HG02970 (cell line): ENCODE data around the gene MYLK.
"Not testable (repeated sequence)": the region's sequence is repeated elsewhere in the genome, so short reads cannot be mapped to it uniquely, and the experiment has no call there.

Experiments used
- ATAC-seq: cut with Tn5 transposase; IDR thresholded peaks from one replicate; pipeline ENCODE4 v1.9.1; 2021; ENCODE audit warnings: mild to moderate bottlenecking, moderate library complexity, moderate number of reproducible peaks; ENCODE audit not compliant: unreplicated experiment, low FRiP score

MYLK gene

DNA sequence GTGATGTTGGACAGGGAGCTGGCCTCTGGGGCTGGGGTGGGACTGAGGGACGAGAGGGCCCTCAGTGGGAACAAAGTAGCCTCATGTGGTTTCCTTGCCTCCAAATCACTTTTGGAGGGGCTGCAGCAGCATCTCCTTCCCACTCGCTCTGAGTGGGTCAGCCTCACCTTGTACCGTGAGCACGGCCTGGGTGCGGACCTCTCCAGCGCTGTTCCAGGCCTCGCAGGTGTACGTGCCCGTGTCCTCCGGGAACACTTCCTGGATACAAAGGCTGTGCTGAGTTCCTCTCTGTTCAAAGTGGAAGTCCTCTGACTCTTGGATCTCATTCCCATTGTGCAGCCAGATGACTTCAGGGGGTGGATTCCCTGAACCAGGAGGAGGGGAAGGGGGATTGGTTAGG lies 175.6 kb downstream of the MYLK start:
- no peak for ATAC-seq

DNA sequence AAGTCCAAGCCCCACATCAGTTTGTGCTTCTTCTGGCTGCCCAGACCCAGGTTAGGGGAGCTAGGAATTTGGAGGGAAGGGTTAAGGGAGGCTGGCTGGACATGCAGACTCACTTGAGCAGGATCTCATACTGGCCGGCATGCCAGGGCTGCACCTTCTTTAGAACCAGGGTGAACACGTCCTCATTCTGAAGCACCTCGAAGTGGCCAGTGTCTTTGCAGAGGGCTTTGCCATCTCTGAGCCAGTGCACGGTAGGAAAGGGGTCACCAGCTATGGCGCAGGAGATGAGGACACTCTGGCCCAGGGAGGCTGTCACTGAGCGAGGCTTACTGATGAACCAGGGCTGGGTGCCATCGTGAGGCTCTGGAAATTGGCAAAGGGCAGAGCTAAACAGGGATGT lies 176.5 kb downstream of the MYLK start:
- not testable (repeated sequence) for ATAC-seq

DNA sequence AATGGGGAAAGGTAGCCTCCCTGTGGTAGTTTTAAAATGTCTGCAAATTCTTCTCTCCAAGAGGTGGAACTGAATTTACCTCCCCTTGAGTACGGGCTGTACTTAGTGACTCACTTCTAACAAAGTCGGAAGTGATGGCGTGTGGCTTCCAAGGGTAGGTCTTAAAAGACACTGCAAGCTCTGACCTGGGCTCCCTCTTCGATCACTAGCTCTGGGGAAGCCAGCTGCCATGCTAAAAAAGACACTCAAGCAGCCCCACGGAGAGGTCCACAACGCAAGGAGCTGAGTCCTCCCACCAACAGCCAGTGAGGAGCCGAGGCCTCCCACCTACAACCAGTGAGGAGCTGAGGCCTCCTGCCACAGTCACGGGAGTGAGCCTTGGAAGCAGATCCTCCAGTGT lies 177.3 kb downstream of the MYLK start:
- no peak for ATAC-seq

DNA sequence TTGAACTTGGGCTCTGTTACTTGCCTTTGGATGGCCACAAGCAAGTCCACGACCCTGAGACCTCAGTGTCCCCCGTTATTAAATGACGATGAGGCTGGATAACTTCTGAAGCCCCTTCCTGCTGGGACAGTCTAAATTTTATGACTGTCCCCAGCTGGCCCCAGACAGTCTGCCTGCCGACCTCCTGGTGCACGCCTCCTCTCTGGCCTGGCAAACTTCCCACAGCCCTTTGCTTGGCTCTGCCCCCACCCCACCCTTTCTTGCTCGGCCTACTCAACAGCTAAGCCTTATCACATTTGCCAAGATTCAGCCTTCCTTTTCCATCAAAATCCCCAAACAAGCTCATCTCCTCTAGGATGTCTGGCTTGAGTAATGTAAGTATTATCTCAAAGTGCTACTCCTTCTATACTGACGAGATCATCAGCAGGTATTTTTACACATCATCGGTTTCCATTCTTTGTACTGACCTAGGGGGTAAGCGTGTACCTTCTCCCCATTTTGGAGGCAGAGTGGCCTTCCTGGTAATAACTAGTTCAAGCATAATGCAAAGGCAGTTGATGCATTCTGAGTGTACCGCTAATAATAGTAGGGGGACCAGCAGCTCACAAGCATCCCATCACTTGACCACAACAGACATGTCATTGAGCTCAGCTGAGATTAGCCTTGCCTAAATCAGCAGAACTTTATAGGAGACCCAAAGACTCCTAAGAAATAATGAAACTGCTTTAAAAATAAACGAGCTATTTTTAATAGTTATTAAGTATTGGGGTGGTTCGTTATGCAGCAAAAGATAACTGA lies 178.4 kb downstream of the MYLK start:
- ATAC-seq, result no peak

DNA sequence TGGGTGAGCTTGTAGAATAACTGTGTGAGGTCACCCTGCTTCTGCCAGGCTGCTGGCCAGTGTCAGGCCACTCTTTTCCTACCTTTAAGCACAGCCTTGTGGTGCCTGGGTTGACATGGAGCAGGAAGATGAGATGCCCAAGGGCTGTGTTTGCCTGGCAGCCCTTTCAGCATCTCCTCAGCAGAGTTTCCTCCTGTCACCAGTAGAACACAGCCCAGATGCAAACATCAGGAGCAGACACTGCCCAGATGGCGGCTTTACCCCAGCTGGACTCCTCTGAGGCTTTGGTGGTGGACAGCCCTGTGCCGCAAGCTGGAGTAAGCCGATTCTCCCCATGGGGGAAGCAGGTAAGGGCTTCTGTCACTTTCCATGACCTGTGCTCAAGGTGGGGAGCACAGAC lies 180.5 kb downstream of the MYLK start:
- not testable (repeated sequence) for ATAC-seq

DNA sequence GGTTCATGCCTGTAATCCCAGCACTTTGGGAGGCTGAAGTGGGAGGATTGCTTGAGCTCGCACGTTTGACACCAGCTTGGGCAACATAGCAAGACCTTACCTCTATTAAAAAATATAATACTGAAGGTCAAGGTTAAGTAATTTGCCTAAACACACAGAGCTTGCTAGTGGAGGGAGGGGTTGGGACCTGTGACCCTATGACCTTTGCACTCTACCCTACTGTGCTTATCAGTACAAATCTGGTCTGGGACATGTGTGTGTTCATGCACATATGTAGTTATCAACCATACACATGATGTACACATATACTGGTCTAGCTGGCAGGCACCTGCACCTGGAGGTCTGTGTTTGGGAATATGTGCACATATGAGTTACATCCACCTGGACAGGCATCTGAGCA lies 181.4 kb downstream of the MYLK start:
- no peak for ATAC-seq

DNA sequence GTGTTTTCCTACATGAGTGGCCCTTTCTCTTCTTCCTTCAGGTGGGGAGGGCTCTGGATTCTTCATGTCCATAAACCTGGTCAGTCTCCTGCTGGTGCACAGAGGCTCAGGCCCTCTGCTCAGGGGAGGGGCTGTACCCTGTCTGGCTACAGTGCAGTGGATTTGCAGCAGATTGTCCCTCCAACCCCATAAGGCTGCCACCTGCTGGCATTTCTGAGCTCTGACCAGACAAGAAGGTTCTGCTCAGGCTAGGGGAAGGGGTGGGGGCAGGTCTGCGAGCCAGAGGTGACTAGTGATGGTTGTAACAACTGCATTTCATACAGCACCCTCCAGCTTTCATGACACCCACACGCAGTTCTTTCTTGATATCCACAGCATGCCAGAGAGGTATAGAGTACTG lies 182.1 kb downstream of the MYLK start:
- ATAC-seq, result not testable (repeated sequence)

DNA sequence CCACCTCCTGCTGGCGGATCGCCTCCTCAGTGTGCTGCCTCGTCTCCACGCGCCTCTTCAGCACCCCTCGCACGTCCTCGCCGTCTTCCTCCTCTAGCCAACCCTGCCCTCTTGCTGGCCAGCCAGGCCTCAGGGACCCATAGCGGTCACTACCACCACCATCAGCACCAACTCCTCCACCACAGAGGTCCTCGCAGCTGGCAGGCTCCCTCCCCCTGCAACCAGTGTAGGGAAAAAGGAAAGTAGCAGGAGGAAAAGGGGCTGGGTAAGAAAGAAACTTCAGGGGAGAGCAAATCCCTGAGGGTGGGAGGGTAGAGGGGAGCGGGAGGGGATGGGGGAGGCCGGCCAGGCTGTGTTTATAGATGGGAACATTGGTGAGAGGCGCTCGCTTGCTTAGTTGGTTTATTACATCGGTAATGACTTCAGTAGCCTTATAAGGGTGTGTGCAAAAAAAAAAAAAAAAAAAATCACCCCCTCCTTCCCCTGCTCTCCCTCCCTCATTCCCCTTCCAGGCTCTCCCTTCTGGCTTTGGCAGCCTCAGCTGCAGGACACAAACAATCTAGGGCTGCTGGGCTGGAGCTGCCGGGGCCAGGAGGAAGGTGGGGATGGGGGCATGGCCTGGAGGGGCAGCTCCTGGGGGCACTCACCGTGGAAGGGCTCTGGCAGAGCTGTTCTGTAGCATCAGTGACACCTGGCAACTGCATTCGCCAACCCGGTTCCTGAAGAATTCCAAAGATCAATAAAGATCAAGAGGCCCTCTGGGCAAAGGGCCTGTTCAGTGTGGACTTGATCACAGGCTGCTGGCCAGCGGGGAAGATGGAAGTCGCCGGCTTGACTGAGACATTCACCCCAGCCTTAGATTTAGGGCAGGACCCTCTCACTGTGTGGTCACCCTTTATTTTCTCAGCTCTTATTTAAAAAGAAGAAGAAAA lies 183.1 kb downstream of the MYLK start:
- ATAC-seq, result no peak

DNA sequence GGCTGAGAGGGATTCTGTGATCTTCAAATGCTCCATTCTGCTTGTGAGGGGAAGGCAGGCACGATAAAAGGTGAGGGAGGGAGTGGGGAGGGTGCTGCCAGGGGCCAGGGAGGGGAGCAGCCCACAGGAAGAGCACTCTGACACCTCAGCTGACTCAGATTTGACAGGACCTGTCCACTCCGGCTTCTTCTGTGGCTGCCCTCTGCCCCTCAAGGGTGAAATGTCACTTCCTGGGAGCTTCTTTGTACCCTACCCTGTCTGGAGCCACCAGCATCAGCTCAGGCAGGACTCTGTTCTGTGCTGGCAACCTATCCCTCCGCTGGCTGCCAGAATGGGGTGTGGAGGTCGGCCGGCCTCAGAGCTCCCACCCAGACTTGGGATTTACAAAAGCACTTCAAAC lies 185.3 kb downstream of the MYLK start:
- no peak for ATAC-seq

DNA sequence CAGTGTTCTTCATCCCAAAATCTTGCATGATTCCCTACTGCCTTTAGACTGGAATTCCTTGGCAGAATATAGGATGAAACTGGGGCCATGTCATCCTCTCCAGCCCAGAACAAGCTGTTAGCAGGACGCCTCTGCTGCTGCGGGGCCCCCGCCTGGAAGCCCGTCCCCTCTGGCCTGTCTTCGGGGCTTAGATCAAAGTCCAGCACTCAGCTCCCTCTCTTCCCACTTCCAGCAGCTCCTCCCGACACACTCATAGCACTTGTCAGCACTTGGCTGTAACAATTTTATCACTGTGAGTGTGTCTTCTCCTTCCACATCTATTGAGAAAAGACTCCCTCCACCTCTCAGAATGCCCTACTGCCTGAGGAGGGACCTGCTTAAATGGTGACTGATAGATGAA lies 187.3 kb downstream of the MYLK start:
- ATAC-seq, result no peak

DNA sequence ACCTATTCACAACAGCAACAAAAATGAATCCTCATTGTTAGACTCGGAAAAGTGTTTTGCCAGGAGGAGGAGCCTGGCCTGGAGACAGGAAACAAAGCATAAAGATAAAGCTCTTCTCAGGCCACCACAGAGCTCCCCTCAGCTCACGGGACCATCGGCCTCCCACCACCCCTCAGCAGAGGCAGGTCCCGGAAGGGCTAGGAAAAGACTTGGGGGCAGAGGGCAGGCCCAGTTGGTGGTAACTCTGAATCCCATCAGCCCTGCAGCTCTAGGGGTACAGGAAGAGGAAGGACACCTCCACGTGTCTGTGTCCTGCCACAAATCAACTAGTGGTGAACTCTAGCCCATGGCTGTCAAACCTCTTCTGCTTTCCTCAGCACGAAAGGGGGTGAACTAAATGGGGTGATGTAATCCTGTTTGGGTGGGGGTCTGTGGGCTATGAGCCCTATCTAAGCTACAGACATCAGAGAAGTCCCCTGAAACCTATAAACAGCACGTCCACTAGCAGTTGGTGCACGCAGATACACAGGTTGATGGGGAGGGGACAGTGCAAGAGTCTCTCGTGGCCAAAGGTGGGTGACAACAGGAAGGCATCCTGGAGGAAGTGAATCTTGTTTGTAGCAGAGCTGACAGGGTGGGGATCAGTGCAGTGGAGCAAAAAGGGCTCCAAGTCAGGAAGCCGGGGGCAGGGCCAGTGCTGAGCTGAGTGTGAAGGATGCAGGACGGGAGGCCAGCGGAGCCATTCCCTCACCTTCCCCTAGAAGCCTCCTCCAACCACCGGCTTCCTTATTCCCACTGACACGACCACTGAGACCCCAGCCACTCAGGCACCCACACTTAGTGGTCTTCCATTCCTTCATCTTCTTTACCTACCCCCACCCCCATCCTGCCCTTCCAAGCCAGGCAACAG lies 188.1 kb downstream of the MYLK start:
- no peak for ATAC-seq

DNA sequence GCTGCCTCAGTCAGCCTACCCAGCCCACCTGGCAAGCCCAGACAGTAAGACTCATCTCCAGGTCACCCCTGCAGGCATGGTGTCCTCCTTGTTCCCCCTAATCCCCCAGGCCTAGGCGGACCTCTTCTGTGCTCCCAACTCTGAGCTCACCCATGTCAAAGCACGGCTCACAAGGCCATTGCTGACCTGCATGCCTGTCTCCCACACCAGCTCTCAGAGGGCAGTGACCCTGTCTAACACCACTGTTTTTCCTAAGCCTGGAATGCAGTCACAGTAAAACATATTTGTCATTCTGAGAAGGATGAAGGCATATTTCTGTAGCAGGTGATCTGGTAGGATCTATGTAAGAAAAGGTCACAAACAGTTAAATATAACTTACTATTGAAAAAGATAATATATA lies 189.0 kb downstream of the MYLK start:
- no peak for ATAC-seq

DNA sequence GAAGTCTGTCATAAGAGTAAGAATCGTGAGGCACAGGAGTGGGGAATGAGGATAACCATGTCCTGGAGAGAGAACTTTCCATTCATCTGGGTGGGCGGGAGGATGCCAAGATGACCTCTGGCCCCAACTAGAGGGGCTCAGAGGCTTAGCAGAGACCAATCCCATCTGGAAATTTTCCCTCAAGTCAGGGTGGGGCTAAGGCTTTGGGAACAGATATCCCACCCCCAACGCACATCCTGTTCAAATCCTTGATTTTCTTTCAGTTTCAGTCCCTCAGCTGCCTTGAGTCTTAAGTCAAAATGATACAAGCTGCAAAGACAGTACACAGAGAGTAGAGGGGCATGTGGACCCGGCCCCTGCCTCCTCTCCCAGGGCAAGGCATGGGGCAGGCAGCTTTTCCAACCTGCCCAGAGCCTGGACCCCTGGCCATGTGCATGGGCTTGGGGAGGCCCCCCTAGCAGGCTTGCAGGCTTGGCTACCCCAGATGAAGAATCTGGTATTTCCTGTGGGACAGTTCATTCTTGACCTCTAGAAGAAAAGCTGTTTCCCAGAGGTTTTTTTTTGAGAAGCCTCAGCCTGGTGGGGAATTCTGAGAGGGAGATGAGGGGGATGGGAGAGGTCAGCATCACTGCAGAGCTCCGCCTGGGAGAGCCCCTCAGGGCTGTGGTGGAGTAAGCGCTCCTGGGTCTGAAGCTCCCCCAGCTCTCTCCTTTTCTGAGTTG lies 189.6 kb downstream of the MYLK start:
- no peak for ATAC-seq

DNA sequence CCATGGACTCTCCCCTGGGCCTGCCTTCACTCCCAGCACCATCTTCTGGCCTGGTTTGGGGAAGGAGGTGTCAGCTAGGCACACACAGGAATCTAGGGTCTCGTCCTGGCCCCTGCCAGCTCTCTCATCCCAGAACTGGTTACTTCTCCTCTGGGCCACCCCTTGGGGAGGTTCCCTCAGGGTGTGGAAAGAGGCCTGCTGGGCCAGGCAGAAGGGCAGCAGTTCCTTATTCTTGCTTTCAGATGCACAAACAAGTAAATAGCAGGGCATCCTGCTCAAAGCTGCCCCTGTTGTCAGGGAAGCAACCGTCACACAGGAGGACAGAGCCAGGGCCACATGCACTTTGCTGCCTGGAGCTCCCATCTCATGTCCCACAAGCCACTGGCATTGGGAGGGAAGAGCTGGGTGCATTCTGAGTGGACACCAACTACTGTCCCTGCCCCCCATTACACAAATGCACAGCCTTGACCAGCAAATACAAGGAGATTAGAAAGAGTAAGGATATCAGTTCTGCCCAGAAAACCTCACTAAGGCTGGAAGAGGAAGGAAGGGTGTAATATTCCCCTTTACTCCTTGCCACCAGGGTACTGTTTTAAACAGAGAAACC lies 190.4 kb downstream of the MYLK start:
- ATAC-seq, result no peak

DNA sequence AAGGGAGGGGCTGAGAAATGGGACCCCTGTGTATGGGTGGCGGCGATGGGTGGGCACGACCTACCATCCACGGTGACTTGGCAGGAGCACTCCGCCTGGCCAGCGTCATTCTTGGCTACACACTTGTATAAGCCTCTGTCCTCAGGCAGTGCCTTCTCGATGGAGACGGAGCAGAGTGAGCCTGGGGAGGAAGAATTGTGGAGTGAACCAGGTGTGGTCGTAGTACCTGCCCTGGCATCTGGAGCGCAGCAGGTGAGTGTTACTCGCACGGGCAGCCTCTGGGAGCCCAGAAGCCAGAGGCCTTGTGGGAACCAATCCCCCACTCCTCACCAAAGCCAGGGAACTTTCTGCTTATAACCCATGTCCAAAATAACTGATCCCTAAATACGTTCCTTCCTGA lies 191.5 kb downstream of the MYLK start:
- no peak for ATAC-seq

DNA sequence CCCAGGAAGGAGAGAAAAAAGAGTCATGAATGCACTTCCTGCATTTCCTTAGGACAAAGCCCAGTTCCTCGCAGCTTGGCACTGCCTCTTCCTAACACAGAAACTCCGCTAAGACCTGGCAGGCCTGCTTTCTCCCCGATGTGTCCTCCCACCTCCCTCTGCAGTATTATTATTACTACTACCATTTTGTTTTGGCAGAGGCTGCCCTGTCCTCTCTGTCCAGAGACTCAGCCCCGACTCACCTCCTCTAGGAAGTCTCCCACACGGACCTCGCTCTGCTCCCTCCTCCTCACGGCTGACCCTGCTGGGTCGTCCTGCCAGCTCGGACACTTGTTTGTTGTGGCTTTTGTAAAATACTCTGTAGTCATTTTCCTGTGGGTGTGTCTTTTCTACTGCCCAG lies 192.1 kb downstream of the MYLK start:
- no peak for ATAC-seq

DNA sequence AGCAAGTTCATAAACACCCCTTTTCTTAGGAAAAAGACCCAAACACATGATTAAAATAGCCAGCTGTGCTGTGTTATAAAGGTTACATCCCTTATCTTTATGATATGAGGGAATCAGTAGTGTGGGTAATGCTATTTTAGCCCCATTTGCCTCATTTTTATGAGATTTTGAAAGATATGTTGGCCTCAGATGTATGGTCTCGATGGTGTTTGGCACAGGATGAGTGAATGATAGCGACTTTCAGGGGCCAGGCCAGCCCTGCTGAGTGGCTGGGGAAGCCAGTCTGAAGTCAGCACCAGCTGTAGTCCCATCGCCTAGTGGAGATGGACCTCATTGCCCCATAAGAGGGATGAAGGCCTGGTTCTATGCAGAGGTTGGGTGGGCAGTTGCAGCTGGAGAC lies 194.3 kb downstream of the MYLK start:
- no peak for ATAC-seq

DNA sequence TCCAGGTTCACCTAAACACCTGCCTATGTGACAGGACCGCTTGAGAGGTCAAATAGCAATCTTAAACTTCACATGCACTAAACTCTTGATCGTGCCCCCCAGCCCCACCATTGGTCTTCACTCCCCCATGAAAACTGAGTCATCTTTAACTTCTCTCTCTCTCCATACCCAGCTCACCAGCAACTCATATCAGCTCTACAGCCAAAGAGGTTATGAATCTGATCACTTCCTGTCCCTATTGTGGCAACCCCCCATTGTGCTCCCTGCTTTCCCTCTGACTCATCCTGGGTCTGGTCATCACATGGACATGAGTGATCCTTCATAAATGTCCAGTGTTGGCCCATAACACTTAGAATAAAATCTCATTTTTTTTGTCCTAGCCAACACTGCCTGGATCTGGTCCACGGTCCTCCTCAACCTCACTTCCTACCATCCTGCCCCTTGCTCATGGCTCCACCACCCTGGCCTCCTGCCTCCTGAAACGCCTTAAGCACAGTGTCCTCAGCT lies 195.8 kb downstream of the MYLK start:
- ATAC-seq, result no peak

DNA sequence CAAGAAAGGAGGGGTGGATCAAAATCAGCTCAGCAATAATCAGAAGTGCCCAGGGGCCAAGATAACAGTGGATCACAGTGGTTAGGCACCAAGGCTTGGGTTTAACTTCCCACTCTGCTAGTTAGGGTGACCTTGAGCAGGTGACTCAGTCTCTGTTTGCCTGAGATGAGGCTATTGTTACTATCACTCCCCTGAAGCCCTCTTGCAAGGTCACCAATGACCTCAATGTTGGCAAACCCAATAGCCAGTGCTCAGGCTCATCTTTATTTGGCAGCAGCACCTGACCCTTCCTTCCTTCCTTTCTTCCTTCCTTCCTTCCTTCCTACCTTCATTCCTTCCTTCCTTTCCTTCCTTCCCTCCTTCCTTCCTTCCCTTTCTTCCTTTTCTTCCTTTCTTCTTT lies 196.8 kb downstream of the MYLK start:
- ATAC-seq, result no peak
